Activated naive CD4-positive, alpha-beta T cell treated with Interleukin-2 at 50 U/mL for 16 hours (primary cell): ENCODE measurements around the gene TRIM8.

ENCODE experiments used
- DNase-seq: peaks from one replicate; pipeline ENCODE4 v3.0.0-alpha.2; 2020

TRIM8 gene

DNA sequence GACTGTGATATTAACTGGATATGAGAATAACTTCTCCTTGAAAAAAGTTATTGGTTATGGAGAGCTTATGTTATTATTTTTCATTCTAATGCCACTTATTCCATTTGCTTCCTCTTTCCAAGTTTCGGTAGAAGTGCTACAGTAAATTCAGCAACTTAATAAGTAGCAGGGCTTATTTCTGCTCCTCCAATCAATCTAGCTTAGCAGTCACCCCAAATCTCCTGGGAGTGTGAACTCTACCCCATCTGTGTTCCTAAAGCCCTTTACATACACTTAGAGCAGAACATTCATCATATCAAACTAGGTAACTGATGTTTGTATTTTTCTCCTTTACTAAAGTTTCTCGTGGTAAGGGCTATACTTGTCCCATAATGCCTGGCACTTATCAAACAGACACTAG is 61.3 kb downstream of the TRIM8 start:
- no peak for DNase-seq
